ENCODE measurements around the gene HOXA4.
A peak's percentile ranks its signal among the peaks of the same experiment; 100 is the strongest.

HOXA4 gene

GRCh38 chr7:27130540-27131389 is at the start of gene HOXA4:
HOXA4 (minus strand) TSS chr7:27130757; CDS start chr7:27130733, 24 bp downstream.
- no peak for DNase-seq

- DNase-seq, result peak in 1 of 2 donors; percentile 50
Observed at GRCh38 chr7:27179503-27180430, 49.2 kb upstream of the HOXA4 start.

GRCh38 chr7:27179030-27179429 is 48.5 kb upstream of the HOXA4 start:
- DNase-seq, result no peak

GRCh38 chr7:27178366-27178765 is 47.8 kb upstream of the HOXA4 start:
- DNase-seq, result no peak

- DNase-seq, result no peak
Observed at GRCh38 chr7:27177795-27178320, 47.3 kb upstream of the HOXA4 start.

- DNase-seq, result no peak
Observed at GRCh38 chr7:27176962-27177794, 46.6 kb upstream of the HOXA4 start.

GRCh38 chr7:27176524-27176845 is 45.9 kb upstream of the HOXA4 start:
- no peak for DNase-seq

- no peak for DNase-seq
Observed at GRCh38 chr7:27175626-27176523, 45.3 kb upstream of the HOXA4 start.

- DNase-seq, result no peak
Observed at GRCh38 chr7:27174874-27175625, 44.5 kb upstream of the HOXA4 start.

GRCh38 chr7:27173956-27174873 is 43.7 kb upstream of the HOXA4 start, which contains the start of gene HOXA10:
HOXA10 (minus strand) TSS chr7:27174320; CDS start chr7:27174306, 14 bp downstream.
- DNase-seq, result no peak

GRCh38 chr7:27173511-27173955 is 43.0 kb upstream of the HOXA4 start:
- DNase-seq, result no peak

GRCh38 chr7:27172823-27173510 is 42.4 kb upstream of the HOXA4 start:
- DNase-seq, result no peak

- DNase-seq, result no peak
Observed at GRCh38 chr7:27172315-27172774, 41.8 kb upstream of the HOXA4 start.

GRCh38 chr7:27171637-27172314 is 41.2 kb upstream of the HOXA4 start:
- DNase-seq, result no peak

- no peak for DNase-seq
Observed at GRCh38 chr7:27171325-27171636, 40.7 kb upstream of the HOXA4 start.

- DNase-seq, result no peak
Observed at GRCh38 chr7:27170426-27171324, 40.1 kb upstream of the HOXA4 start.
